IMR-90 (cell line): ENCODE results near the gene CHN2. TPM values are rescaled to one million over a fixed set of nuclear protein-coding genes. Genes with fewer than 3 reads are reported as not detected.

ENCODE experiments used
- ATAC-seq: fragments of 200-7000 bp; cut with Tn5 transposase; 2 replicates; pipeline ENCODE4 v1.9.1; 2020; ENCODE audit warnings: low read depth, mild to moderate bottlenecking, moderate library complexity
- BruUV-seq: library from RNA; stranded (reverse); fragments of 400-500 nt; replicated peaks from 2 replicates; lab custom pipeline; 2021; lab: Mats Ljungman, UMichigan
- CTCF ChIA-PET: fragments of 300-600 bp; formaldehyde crosslinking; extraction: SDS; loops from one replicate; lab custom pipeline; 2021; ENCODE audit warnings: antibody characterized with exemption; lab: Yijun Ruan, JAX
- POLR2A ChIA-PET: fragments of 300-600 bp; sonication (Branson Sonifier 250); formaldehyde crosslinking; loops from one replicate; lab custom pipeline; 2022; ENCODE audit warnings: antibody characterized with exemption; ENCODE audit not compliant: unreplicated experiment; lab: Charles Lee
- DNase-seq: peaks from one replicate; pipeline ENCODE4 v3.0.0; 2013
- H2AFZ ChIP-seq: replicated peaks from 2 replicates; pipeline ENCODE3; 2013; ENCODE audit warnings: low read length, mild to moderate bottlenecking; ENCODE audit not compliant: poor library complexity
- H2AK5ac ChIP-seq: 2 replicates; pipeline ENCODE4 v1.6.1; 2013; ENCODE audit warnings: low read depth, low read length, inconsistent platforms
- H2AK9ac ChIP-seq: replicated peaks from 2 replicates; pipeline ENCODE3; 2013; ENCODE audit warnings: mild to moderate bottlenecking, low read depth, low read length, moderate library complexity; ENCODE audit not compliant: poor library complexity
- H2BK120ac ChIP-seq: 2 replicates; pipeline ENCODE4 v1.6.1; 2013; ENCODE audit warnings: low read depth, low read length, inconsistent platforms
- H2BK15ac ChIP-seq: 3 replicates; pipeline ENCODE4 v1.6.1; 2013; ENCODE audit warnings: low read depth, low read length, inconsistent platforms
- H2BK20ac ChIP-seq: 2 replicates; pipeline ENCODE4 v1.6.1; 2013; ENCODE audit warnings: low read depth, mild to moderate bottlenecking, inconsistent platforms, low read length, moderate library complexity
- H2BK5ac ChIP-seq: 2 replicates; pipeline ENCODE4 v1.6.1; 2013; ENCODE audit warnings: mild to moderate bottlenecking, low read depth, low read length, inconsistent platforms; ENCODE audit not compliant: poor library complexity, severe bottlenecking
- H3K14ac ChIP-seq: replicated peaks from 2 replicates; pipeline ENCODE4 v1.6.1; 2013; ENCODE audit warnings: low read depth, low read length, inconsistent platforms
- H3K18ac ChIP-seq: 2 replicates; pipeline ENCODE4 v1.6.1; 2013; ENCODE audit warnings: low read depth, low read length, control low read depth
- H3K23ac ChIP-seq: 2 replicates; pipeline ENCODE4 v1.6.1; 2013; ENCODE audit warnings: low read depth, low read length, inconsistent platforms
- H3K27ac ChIP-seq: 2 replicates; pipeline ENCODE4 v1.5.1; 2013; ENCODE audit warnings: mild to moderate bottlenecking, control low read depth, low read length; ENCODE audit not compliant: insufficient read depth
- H3K27me3 ChIP-seq: 2 replicates; pipeline ENCODE4 v1.6.1; 2013; ENCODE audit warnings: low read length; ENCODE audit not compliant: control insufficient read depth, insufficient read depth
- H3K36me3 ChIP-seq: 2 replicates; pipeline ENCODE4 v1.6.1; 2013; ENCODE audit warnings: low read length, mixed read lengths; ENCODE audit not compliant: control insufficient read depth, insufficient read depth
- H3K4ac ChIP-seq: 2 replicates; pipeline ENCODE4 v1.6.1; 2013; ENCODE audit warnings: low read depth, low read length, inconsistent platforms
- H3K4me1 ChIP-seq: 2 replicates; pipeline ENCODE4 v1.6.1; 2013; ENCODE audit warnings: low read length, mixed read lengths; ENCODE audit not compliant: control insufficient read depth, insufficient read depth
- H3K4me2 ChIP-seq: 2 replicates; pipeline ENCODE4 v1.6.1; 2013; ENCODE audit warnings: low read depth, mild to moderate bottlenecking, control low read depth, low read length, moderate library complexity
- H3K4me3 ChIP-seq: 2 replicates; pipeline ENCODE4 v1.5.1; 2013; ENCODE audit warnings: low read depth, mild to moderate bottlenecking, control low read depth, low read length, moderate library complexity; ENCODE audit not compliant: insufficient read depth
- H3K56ac ChIP-seq: 2 replicates; pipeline ENCODE4 v1.6.1; 2013; ENCODE audit warnings: low read length, inconsistent platforms; ENCODE audit not compliant: insufficient read depth; ENCODE audit errors: extremely low read depth
- H3K79me1 ChIP-seq, 2 experiments: 2 replicates each; pipeline ENCODE4 v1.6.1; 2013; ENCODE audit warnings: low read length in 2 of 2, inconsistent platforms in 1 of 2, low read depth in 1 of 2
- H3K9ac ChIP-seq: 2 replicates; pipeline ENCODE4 v1.6.1; 2013; ENCODE audit warnings: low read depth, low read length, control low read depth
- H3K9me1 ChIP-seq: 2 replicates; pipeline ENCODE4 v1.6.1; 2013; ENCODE audit warnings: low read length, inconsistent platforms; ENCODE audit not compliant: insufficient read depth
- H3K9me3 ChIP-seq: 2 replicates; pipeline ENCODE4 v1.6.1; 2013; ENCODE audit warnings: low read length; ENCODE audit not compliant: control insufficient read depth, insufficient read depth
- H4K20me1 ChIP-seq: 2 replicates; pipeline ENCODE4 v1.6.1; 2013; ENCODE audit warnings: low read length, inconsistent platforms; ENCODE audit not compliant: insufficient read depth
- H4K5ac ChIP-seq: 2 replicates; pipeline ENCODE4 v1.6.1; 2013; ENCODE audit warnings: mild to moderate bottlenecking, low read depth, low read length, control low read depth
- H4K8ac ChIP-seq, 2 experiments: 2 replicates each; pipeline ENCODE4 v1.6.1; 2013; ENCODE audit warnings: low read depth in 2 of 2, low read length in 2 of 2, control low read depth in 1 of 2, inconsistent platforms in 1 of 2
- H4K91ac ChIP-seq: 2 replicates; pipeline ENCODE4 v1.6.1; 2013; ENCODE audit warnings: low read depth, low read length, inconsistent platforms; ENCODE audit not compliant: insufficient read depth
- BHLHE40 ChIP-seq: fragments of 150-350 bp; IDR thresholded peaks from 2 replicates; pipeline ENCODE4 v1.6.1; 2016; ENCODE audit warnings: mild to moderate bottlenecking, low read depth, low read length
- CEBPB ChIP-seq: IDR thresholded peaks from 2 replicates; pipeline ENCODE4 v1.6.1; 2012; ENCODE audit warnings: low read depth, low read length, improper control_type of control experiment
- CHD1 ChIP-seq: IDR thresholded peaks from 2 replicates; pipeline ENCODE4 v1.6.1; 2012; ENCODE audit warnings: low read depth, low read length, improper control_type of control experiment
- FOS ChIP-seq: fragments of 150-350 bp; IDR thresholded peaks from 2 replicates; pipeline ENCODE4 v1.6.1; 2016; ENCODE audit warnings: low read depth, low read length
- MAFK ChIP-seq: IDR thresholded peaks from 2 replicates; pipeline ENCODE4 v1.6.1; 2012; ENCODE audit warnings: low read depth, low read length, improper control_type of control experiment
- MAZ ChIP-seq: IDR thresholded peaks from 2 replicates; pipeline ENCODE4 v1.6.1; 2012; ENCODE audit warnings: low read depth, mild to moderate bottlenecking, low read length, improper control_type of control experiment, moderate library complexity, borderline replicate concordance
- MXI1 ChIP-seq: IDR thresholded peaks from 2 replicates; pipeline ENCODE4 v1.6.1; 2012; ENCODE audit warnings: low read depth, mild to moderate bottlenecking, low read length, moderate library complexity, borderline replicate concordance
- NFE2L2 ChIP-seq: fragments of 150-350 bp; IDR thresholded peaks from 2 replicates; pipeline ENCODE4 v1.6.1; 2016; ENCODE audit warnings: low read depth, mild to moderate bottlenecking, low read length
- RAD21 ChIP-seq: IDR thresholded peaks from 2 replicates; pipeline ENCODE4 v1.6.1; 2012; ENCODE audit warnings: low read length, improper control_type of control experiment
- RFX5 ChIP-seq: IDR thresholded peaks from 2 replicates; pipeline ENCODE4 v1.8.0; 2012; ENCODE audit warnings: low read depth, mild to moderate bottlenecking, low read length, moderate library complexity
- SMC3 ChIP-seq: fragments of 150-350 bp; IDR thresholded peaks from 2 replicates; pipeline ENCODE4 v1.6.1; 2016; ENCODE audit warnings: low read depth, mild to moderate bottlenecking, antibody characterized with exemption, low read length, moderate library complexity
- WGBS, 2 experiments: methylation state at CpG; one replicate each; pipeline versions ENCODE4 v1.1.5 to v1.1.7; 2013; ENCODE audit warnings: missing lambda C conversion rate in 2 of 2; ENCODE audit not compliant: insufficient read length in 1 of 2; ENCODE audit errors: extremely low coverage in 2 of 2; 5-methylcytosine and 5-hydroxymethylcytosine counted together
- dilution Hi-C: fragments of 300-500 bp; cut with HindIII; formaldehyde crosslinking; loops from one replicate; pipeline ENCODE4 v1.14.3; 2018; ENCODE audit warnings: low sequenced_read_pairs; ENCODE audit not compliant: unreplicated experiment
- in situ Hi-C: fragments of 300-500 bp; cut with MboI; formaldehyde crosslinking; loops from 3 replicates; pipeline ENCODE4 v1.14.3; 2019; ENCODE audit warnings: low sequenced_read_pairs, inconsistent platforms, mixed read lengths
- intact Hi-C: fragments of 100-400 bp; cut with micrococcal nuclease; formaldehyde crosslinking; loops from 2 replicates; pipeline ENCODE4 v1.10.0; 2022
- polyA plus RNA-seq, 3 experiments: library from polyadenylated mRNA; depleted of rRNA; stranded (reverse); fragments of >200 nt; gene quantifications; 2 replicates each; pipeline ENCODE4 v1.2.3, GENCODE V29; 2012; ENCODE audit warnings: low replicate concordance in 1 of 3
- total RNA-seq: library from RNA; depleted of rRNA; stranded (reverse); fragments of >200 nt; gene quantifications from 2 replicates; pipeline ENCODE4 v1.2.3, GENCODE V29; 2012
- TF ChIP-seq, protein P1 (sequence below): conservative IDR thresholded peaks from 2 replicates; pipeline ENCODE4 v1.5.1; 2012; ENCODE audit warnings: mild to moderate bottlenecking, low read depth, low read length, improper control_type of control experiment
- TF ChIP-seq, protein P2 (sequence below): fragments of 150-350 bp; IDR thresholded peaks from 2 replicates; pipeline ENCODE4 v1.6.1; 2016; ENCODE audit warnings: low read depth, mild to moderate bottlenecking, low read length, moderate library complexity, borderline replicate concordance
- TF ChIP-seq, protein P3 (sequence below): fragments of 150-350 bp; IDR thresholded peaks from 2 replicates; pipeline ENCODE4 v1.6.1; 2017; ENCODE audit warnings: mild to moderate bottlenecking, antibody characterized with exemption, low read length, low read depth

The CHN2 gene
- total and polyA plus RNA-seq, 2 of the 4 experiments (the other 2 are of a cell fraction), result not detected

DNA sequence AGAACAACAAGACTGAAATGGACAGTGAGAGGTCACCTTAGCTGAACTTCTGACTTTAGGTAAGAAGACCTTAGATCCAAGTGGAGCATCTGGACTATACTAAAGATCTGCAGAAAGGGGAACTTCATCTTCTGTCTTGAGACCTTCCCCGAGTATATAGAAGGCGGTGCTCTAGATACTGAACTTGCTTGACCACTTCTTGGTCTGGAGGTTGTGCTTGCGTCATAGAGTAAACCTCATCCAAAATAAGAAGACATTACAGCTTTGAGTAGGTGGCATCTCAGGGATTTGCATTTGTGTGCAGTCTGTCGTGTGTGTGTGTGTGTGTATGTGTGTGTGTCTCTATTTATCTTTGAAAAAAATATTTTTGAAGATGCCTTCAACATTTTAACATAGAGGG is 157.5 kb downstream of the CHN2 start:
- Histone ChIP-seq H4K91ac (no peak overlapping the region), H3K9me3 (no peaks in the 10 kb centered on the region), H2BK5ac (no peak overlapping the region), H3K4me2 (no peak overlapping the region), H2AK5ac (no peak overlapping the region), H2BK120ac (no peak overlapping the region), H3K23ac (no peak overlapping the region), H3K14ac (no peak overlapping the region), H2AFZ (no peak overlapping the region), H3K56ac (no peak overlapping the region), H3K9ac (no peak overlapping the region), H3K36me3 (no peaks in the 10 kb centered on the region), H4K5ac (no peak overlapping the region), H3K27me3 (no peaks in the 10 kb centered on the region), H3K18ac (no peak overlapping the region), H4K8ac (no peak overlapping the region), H2BK15ac (no peak overlapping the region), H3K27ac (no peak overlapping the region), H3K4me1 (no peaks in the 10 kb centered on the region), H4K20me1 (no peaks in the 10 kb centered on the region), H3K4me3 (no peak overlapping the region), H2BK20ac (no peak overlapping the region), H3K4ac (no peak overlapping the region), H3K9me1 (no peaks in the 10 kb centered on the region), H2AK9ac (no peak overlapping the region), H3K79me1 (no peaks in the 10 kb centered on the region)
- POLR2A ChIA-PET, result no interaction called here
- CTCF ChIA-PET, result no interaction called here
- dilution Hi-C loops (no loop called here), in situ Hi-C loops (no loop called here), intact Hi-C loops (no loop called here)
- no peak for ATAC-seq
- TF ChIP-seq, protein P1, sequence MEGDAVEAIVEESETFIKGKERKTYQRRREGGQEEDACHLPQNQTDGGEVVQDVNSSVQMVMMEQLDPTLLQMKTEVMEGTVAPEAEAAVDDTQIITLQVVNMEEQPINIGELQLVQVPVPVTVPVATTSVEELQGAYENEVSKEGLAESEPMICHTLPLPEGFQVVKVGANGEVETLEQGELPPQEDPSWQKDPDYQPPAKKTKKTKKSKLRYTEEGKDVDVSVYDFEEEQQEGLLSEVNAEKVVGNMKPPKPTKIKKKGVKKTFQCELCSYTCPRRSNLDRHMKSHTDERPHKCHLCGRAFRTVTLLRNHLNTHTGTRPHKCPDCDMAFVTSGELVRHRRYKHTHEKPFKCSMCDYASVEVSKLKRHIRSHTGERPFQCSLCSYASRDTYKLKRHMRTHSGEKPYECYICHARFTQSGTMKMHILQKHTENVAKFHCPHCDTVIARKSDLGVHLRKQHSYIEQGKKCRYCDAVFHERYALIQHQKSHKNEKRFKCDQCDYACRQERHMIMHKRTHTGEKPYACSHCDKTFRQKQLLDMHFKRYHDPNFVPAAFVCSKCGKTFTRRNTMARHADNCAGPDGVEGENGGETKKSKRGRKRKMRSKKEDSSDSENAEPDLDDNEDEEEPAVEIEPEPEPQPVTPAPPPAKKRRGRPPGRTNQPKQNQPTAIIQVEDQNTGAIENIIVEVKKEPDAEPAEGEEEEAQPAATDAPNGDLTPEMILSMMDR, result no peak
- TF ChIP-seq FOS (no peak), MAZ (no peak), NFE2L2 (no peak), RAD21 (no peak), RFX5 (no peak), MAFK (no peak), MXI1 (no peak), CEBPB (no peak), BHLHE40 (no peak), CHD1 (no peak), SMC3 (no peak)
- TF ChIP-seq, protein P2, sequence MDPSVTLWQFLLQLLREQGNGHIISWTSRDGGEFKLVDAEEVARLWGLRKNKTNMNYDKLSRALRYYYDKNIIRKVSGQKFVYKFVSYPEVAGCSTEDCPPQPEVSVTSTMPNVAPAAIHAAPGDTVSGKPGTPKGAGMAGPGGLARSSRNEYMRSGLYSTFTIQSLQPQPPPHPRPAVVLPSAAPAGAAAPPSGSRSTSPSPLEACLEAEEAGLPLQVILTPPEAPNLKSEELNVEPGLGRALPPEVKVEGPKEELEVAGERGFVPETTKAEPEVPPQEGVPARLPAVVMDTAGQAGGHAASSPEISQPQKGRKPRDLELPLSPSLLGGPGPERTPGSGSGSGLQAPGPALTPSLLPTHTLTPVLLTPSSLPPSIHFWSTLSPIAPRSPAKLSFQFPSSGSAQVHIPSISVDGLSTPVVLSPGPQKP, result no peak
- TF ChIP-seq, protein P3, sequence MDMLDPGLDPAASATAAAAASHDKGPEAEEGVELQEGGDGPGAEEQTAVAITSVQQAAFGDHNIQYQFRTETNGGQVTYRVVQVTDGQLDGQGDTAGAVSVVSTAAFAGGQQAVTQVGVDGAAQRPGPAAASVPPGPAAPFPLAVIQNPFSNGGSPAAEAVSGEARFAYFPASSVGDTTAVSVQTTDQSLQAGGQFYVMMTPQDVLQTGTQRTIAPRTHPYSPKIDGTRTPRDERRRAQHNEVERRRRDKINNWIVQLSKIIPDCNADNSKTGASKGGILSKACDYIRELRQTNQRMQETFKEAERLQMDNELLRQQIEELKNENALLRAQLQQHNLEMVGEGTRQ, result no peak
- DNase-seq, result no peak
- WGBS, 2 experiments, result no CpG with 5 or more reads among the region's 4 CpGs
- no TSS peak for BruUV-seq
